Measurements from ENCODE around the gene LDAH. TPM values are rescaled to one million over a fixed set of nuclear protein-coding genes. Genes with fewer than 3 reads are reported as not detected.

Gene LDAH
- total RNA-seq, 1 experiment from 2014 or later = not detected

GRCh38 chr2:20635675-20636584 is 187.0 kb downstream of the LDAH start:
- Histone ChIP-seq H3K4me3 (ENCODE audit: low read length) (no peak overlapping the region), H3K4me1 (ENCODE audit: insufficient read depth, low read length) (peaks cover 19% of the 10 kb centered on the region), H3K79me2 (ENCODE audit: low read length) (no peaks in the 10 kb centered on the region), H3K9me2 (replicated peaks; ENCODE audit: low read length) (no peaks in the 10 kb centered on the region), H2AFZ (ENCODE audit: low read length) (no peak overlapping the region), H3K36me3 (ENCODE audit: low read depth, low read length) (no peaks in the 10 kb centered on the region), H3F3A (ENCODE audit: low read length, unreplicated experiment) (no peaks in the 10 kb centered on the region), H3K9ac (ENCODE audit: low read length) (no peak overlapping the region), H4K20me1 (ENCODE audit: low read length) (no peaks in the 10 kb centered on the region), H3K27me3 (ENCODE audit: low read length) (no peaks in the 10 kb centered on the region), H3K27ac (ENCODE audit: low read length) (no peak overlapping the region), H3K4me2 (ENCODE audit: low read length) (peak overlapping the region; percentile 40; the same call in 1 of the 2 replicates), H3K9me3 (ENCODE audit: low read length) (no peaks in the 10 kb centered on the region)
- POLR2A ChIA-PET (ENCODE audit: unreplicated experiment) = interaction anchor here (0.7 kb wide), 1 partner anchor 189 kb away, joined by 9 read pairs; the partner anchor contains the start of gene RHOB
- ATAC-seq (peak; percentile 98), DNase-seq (peak; percentile 83)
- intact Hi-C loops (cut with micrococcal nuclease) = loop anchor here (1.0 to 2.0 kb wide), 4 partner anchors 35 to 240 kb away; no protein-coding TSS in a partner anchor
- BruUV-seq (replicated peaks) = no TSS peak
- CTCF ChIA-PET = interaction anchor here (0.6 to 2.0 kb wide), 8 partner anchors 130 to 240 kb away, joined by 3 to 17 read pairs (median 3); partner anchors contain the start of gene RHOB
- no peak for TF ChIP-seq EZH2 (IDR thresholded peaks at IDR 0.05; ENCODE audit: low read length, unreplicated experiment)
- peak; percentile 95 for TF ChIP-seq CTCF (conservative IDR thresholded peaks at IDR 0.05; ENCODE audit: low read depth, low read length)

GRCh38 chr2:20635113-20635510 is 187.8 kb downstream of the LDAH start:
- Histone ChIP-seq H3K36me3 (ENCODE audit: low read depth, low read length) (no peaks in the 10 kb centered on the region), H3K27me3 (ENCODE audit: low read length) (no peaks in the 10 kb centered on the region), H3K79me2 (ENCODE audit: low read length) (no peaks in the 10 kb centered on the region), H3K4me2 (ENCODE audit: low read length) (no peak overlapping the region; the same call in 1 of the 2 replicates), H3F3A (ENCODE audit: low read length, unreplicated experiment) (no peaks in the 10 kb centered on the region), H3K9ac (ENCODE audit: low read length) (no peak overlapping the region), H3K4me1 (ENCODE audit: insufficient read depth, low read length) (peaks cover 19% of the 10 kb centered on the region), H3K27ac (ENCODE audit: low read length) (no peak overlapping the region), H2AFZ (ENCODE audit: low read length) (no peak overlapping the region), H3K9me3 (ENCODE audit: low read length) (no peaks in the 10 kb centered on the region), H3K9me2 (replicated peaks; ENCODE audit: low read length) (no peaks in the 10 kb centered on the region), H4K20me1 (ENCODE audit: low read length) (no peaks in the 10 kb centered on the region), H3K4me3 (ENCODE audit: low read length) (no peak overlapping the region)
- POLR2A ChIA-PET (ENCODE audit: unreplicated experiment) = no interaction called here
- ATAC-seq = no peak
- no peak for DNase-seq
- TF ChIP-seq CTCF (conservative IDR thresholded peaks at IDR 0.05; ENCODE audit: low read depth, low read length) (no peak), EZH2 (IDR thresholded peaks at IDR 0.05; ENCODE audit: low read length, unreplicated experiment) (no peak), EZH2phosphoT487 (IDR thresholded peaks at IDR 0.05; ENCODE audit: borderline replicate concordance, low read length) (no peak)
- intact Hi-C loops (cut with micrococcal nuclease) = loop anchor here (1.0 to 2.0 kb wide), 2 partner anchors 34 to 224 kb away; no protein-coding TSS in a partner anchor
- BruUV-seq (replicated peaks) = no TSS peak
- CTCF ChIA-PET = interaction anchor here (0.5 to 2.0 kb wide), 3 partner anchors 191 to 328 kb away, joined by 5 to 17 read pairs (median 10); no protein-coding TSS in a partner anchor
